ENCODE results near the gene PLPP6.

DNA sequence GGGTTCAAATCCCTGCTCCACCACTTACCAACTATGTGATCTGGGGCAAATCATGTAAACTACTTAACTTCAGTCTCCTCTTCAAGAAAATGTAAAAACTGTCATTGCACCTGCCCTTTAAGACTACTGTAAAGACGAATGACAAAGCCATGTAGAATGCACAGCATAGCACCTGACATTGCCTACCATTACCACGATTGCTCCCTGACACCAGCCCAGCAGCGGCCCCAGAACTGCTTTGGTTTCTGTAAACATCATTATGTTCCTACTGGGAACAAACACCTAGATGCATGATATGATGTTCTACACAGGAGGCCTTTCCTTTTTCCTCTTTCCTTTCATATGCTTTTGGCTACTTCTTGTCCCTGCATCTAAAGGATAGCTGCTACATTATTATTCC, 23.1 kb upstream of the PLPP6 start:
- TF ChIP-seq, protein P1, sequence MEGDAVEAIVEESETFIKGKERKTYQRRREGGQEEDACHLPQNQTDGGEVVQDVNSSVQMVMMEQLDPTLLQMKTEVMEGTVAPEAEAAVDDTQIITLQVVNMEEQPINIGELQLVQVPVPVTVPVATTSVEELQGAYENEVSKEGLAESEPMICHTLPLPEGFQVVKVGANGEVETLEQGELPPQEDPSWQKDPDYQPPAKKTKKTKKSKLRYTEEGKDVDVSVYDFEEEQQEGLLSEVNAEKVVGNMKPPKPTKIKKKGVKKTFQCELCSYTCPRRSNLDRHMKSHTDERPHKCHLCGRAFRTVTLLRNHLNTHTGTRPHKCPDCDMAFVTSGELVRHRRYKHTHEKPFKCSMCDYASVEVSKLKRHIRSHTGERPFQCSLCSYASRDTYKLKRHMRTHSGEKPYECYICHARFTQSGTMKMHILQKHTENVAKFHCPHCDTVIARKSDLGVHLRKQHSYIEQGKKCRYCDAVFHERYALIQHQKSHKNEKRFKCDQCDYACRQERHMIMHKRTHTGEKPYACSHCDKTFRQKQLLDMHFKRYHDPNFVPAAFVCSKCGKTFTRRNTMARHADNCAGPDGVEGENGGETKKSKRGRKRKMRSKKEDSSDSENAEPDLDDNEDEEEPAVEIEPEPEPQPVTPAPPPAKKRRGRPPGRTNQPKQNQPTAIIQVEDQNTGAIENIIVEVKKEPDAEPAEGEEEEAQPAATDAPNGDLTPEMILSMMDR (optimal IDR thresholded peaks at IDR 0.05 in 1 of 3, IDR thresholded peaks at IDR 0.05 in 1 of 3, conservative IDR thresholded peaks at IDR 0.05 in 1 of 3; ENCODE audit: extremely low read depth in 1 of 3, insufficient read depth in 2 of 3, low read length in 3 of 3) = no peak
- TF ChIP-seq EZH2 (IDR thresholded peaks at IDR 0.05; ENCODE audit: low read length) = no peak

Measured in keratinocyte (primary cell).